ENCODE measurements around the gene CR2.
A peak's percentile ranks its signal among the peaks of the same experiment; 100 is the strongest.
"Not testable (repeated sequence)": the region's sequence is repeated elsewhere in the genome, so short reads cannot be mapped to it uniquely, and the experiment has no call there.

The CR2 gene

GRCh38 chr1:207454046-207454964, at the start of gene CR2:
CR2 (plus strand) TSS chr1:207454328; CDS start chr1:207454419, 91 bp downstream.
- H3K4me3 ChIP-seq (ENCODE audit: low read depth, low read length): peak within 1 kb of the TSS; percentile 59

- no peak overlapping the region for H3K4me3 ChIP-seq (ENCODE audit: low read depth, low read length)
Observed at GRCh38 chr1:207404849-207405525, 49.1 kb upstream of the CR2 start.

GRCh38 chr1:207405814-207406213, 48.3 kb upstream of the CR2 start:
- H3K4me3 ChIP-seq (ENCODE audit: low read depth, low read length): no peak overlapping the region

- no peak overlapping the region for H3K4me3 ChIP-seq (ENCODE audit: low read depth, low read length)
Observed at GRCh38 chr1:207407655-207408260, 46.4 kb upstream of the CR2 start.

DNA sequence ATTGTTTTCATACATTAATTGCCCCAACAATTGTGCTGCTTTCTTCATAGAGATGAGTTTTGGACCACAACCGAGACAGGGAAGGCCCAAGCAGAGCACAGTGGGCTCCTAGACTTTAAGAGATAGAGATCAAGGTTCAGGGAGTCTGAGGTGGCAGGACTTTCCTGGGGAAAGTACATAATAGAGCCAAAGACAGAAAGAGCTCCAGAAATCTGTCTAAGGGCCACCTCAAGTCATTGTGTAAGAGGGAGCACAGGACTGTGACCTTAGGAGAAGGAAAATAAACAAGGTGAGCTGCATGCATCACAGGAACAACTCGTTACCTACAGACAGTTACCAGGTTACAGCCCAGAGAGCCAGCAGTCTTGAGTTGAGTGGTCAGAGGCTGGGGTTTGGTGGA, 41.3 kb upstream of the CR2 start:
- no peak overlapping the region for H3K4me3 ChIP-seq (ENCODE audit: low read depth, low read length)

DNA sequence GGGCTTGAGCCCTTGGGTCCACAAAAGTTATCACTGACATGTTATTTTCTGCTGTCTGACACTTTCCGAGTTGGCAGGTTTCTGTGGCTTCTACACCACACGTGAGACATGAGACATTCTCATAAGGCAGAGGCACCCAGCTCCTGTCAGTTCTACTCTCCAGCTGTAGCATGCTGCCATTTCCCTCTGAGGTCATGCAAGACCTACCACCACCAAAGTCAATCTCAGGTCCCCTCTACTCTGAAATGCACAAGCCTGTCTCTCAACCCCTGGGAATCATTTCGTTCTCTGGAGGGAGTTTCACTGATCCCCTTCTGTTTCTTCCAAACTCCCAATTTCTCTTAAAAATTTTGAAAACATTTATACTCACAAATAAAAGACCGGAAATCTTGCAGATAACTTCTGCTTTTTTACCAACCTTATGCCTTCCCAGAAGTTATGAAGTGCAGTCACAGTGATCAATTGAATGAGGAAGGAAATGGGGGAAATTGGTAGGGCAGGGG, 39.5 kb upstream of the CR2 start:
- H3K4me3 ChIP-seq (ENCODE audit: low read depth, low read length): no peak overlapping the region

DNA sequence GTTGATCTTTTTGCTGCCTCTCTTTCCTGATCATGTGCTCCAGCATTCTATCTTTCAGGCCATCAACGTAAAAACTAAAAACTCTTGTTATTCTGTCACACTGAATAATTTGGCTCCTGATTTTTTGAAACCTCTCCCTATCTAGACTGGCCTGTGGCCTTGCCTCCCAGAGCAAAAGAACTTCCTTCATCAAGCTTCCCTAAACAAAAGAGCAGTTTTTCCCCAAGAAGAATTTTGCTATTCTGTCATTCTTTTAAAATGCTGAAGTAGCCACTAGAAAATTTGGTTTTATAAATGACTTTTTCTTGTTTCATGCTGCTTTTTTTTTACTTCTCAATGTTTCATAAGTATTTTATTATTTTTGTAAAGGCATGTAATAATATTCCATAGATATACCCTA, 37.1 kb upstream of the CR2 start:
- H3K4me3 ChIP-seq (ENCODE audit: low read depth, low read length): no peak overlapping the region

GRCh38 chr1:207418351-207418750, 35.8 kb upstream of the CR2 start:
- no peak overlapping the region for H3K4me3 ChIP-seq (ENCODE audit: low read depth, low read length)

DNA sequence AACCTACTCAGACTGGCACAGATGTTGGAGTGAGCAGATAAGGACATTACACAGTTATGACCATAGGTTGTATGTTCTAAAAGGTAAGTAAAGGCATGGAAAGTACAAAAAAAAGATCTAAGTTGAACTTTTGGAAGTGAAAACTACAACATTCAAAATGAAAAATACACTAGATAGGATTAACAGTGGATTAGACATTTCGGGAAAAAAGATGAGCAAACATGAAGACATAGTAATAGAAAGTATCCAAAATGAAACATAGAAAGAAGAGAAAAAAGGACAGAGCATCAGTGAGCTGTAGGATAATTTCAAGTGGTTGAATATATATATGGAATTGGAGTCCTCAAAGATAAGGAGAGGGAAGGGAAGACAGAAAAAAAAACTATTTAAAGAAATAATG, 34.0 kb upstream of the CR2 start:
- H3K4me3 ChIP-seq (ENCODE audit: low read depth, low read length): no peak overlapping the region

DNA sequence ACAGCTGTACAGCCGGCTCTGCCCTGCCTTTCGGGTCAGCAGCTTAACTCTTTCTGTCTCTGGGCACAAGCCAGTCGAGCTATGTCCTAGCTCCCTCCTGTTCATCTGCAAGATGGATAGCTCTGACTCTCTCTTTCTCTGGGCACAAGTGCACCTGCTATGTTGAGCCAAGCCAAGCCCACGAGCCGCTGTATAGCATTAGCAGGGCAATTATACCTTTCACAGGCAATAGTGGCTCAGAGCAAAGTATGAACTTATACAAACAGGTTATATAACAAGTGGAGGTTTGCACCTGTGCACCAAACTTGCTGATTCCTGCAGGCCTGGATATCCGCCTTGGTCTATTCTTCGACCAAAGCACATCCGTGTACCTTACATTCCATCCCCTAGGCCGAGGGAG, 33.0 kb upstream of the CR2 start:
- no peak overlapping the region for H3K4me3 ChIP-seq (ENCODE audit: low read depth, low read length)

- no peak overlapping the region for H3K4me3 ChIP-seq (ENCODE audit: low read depth, low read length)
Observed at GRCh38 chr1:207423560-207424292, 30.4 kb upstream of the CR2 start.

DNA sequence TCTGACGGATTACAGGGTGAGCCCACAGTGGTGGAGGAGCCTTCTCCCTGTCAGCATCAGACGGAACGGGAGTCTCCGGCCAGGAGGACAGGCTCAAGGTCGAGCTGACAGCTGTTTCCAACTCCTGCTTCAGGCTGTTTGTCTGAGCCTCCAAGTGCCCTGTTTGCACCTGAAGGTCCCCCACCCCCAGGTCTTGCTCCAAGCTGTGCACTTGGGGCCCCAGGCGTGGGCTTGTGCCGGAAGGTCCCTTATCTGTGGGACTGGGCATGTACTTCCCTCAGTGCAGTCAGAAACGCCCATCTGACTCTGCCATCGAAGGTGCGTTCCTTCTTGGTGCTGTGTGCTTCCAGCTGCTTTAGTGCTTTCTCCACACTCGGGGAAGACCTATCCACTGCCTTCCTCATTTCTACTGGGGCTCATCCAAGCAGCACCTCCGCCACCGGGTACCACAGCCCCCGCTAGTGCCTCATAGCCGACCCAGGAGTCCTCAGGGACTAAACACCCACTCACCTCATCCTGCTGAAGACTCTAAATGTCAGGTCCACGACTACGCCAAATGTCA, 29.5 kb upstream of the CR2 start:
- no peak overlapping the region for H3K4me3 ChIP-seq (ENCODE audit: low read depth, low read length)

DNA sequence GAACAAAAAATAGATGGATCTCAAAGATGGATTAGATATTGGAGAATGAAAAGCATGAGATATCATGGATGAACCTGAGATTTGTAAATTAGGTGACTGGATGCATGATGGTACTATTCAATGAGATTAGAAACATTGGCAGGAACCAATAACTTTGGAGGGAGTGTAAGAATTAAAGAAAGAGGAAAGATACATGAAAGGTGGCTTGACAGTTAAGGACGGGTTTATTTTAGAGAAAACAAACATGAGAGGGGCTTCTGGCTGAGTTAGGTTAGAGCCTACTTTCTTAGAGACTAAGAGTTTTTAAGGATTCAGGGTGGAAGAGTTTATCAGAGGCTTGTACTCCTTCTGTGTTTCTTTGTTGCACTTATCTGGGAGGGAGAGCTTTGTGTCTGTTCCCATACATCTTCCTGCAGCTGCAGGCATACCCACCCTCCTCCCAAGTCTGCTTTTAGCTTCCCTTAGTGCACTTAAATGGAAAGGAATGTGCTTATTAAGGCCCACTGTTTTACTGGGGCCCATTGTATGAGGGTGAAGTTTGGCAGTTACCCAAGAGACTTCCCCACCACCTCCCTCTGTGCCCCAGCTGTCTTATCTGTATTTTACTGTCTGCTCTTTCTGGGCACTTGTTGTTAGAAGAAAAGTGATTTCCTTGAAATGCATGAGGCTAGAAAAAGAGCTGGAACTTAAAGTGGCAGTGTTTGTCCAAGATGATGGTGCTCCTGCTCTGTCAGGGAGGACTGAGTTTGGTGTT, 26.1 kb upstream of the CR2 start:
- H3K4me3 ChIP-seq (ENCODE audit: low read depth, low read length): no peak overlapping the region

GRCh38 chr1:207428783-207429182, 25.3 kb upstream of the CR2 start:
- no peak overlapping the region for H3K4me3 ChIP-seq (ENCODE audit: low read depth, low read length)

DNA sequence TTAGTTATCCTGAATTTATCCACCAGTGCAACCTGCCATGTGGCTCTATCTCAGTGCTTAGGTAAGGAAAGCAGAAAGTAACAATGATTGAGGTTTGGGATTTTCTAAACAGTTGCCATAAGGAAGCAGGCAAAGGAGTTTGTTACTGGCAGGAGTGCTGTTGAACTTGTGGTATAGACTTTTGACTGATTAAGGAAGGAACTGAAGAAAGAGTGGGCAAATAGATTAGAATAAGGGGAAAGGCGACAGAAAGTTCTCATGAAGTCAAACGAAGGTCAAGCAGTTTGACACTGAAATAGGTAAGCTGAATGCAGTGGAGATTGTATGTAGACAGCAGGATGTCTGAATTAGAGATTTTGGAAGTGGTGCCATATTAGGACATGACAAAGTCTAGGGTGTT, 24.2 kb upstream of the CR2 start:
- no peak overlapping the region for H3K4me3 ChIP-seq (ENCODE audit: low read depth, low read length)

GRCh38 chr1:207430602-207431001, 23.5 kb upstream of the CR2 start:
- no peak overlapping the region for H3K4me3 ChIP-seq (ENCODE audit: low read depth, low read length)

GRCh38 chr1:207431508-207431907, 22.6 kb upstream of the CR2 start:
- no peak overlapping the region for H3K4me3 ChIP-seq (ENCODE audit: low read depth, low read length)

DNA sequence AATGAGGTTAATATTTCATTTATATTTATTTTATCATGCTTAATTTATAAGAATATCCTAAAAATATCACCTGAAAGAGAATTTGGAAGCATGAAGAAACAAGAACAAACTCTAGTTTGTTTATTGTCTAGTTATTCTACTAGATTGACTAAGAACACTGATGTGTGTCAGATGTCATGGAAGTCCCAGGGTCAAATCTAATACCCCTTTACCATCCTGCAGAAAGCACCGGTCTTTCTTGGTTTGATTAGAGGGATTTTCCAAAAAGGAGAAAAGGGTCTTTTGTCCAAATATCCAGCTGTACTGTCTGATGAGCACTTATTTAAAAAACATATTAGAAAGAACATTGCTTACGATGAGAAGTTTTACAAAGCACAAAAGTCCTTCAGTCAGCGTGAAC, 20.7 kb upstream of the CR2 start:
- no peak overlapping the region for H3K4me3 ChIP-seq (ENCODE audit: low read depth, low read length)

DNA sequence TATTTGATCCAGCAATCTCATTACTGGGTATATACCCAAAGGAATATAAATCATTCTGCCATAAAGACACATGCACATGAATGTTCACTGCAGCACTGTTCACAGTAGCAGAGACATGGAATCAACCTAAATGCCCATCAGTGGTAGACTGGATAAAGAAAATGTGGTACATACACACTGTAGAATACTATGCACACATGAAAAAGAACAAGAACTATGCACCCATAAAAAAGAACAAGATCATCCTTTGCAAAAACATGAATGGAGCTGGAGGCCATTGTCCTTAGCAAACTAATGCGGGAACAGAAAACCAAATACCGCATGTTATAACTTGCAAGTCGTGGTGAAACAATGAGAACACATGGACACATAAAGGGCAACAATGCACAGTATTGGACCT, 17.4 kb upstream of the CR2 start:
- H3K4me3 ChIP-seq (ENCODE audit: low read depth, low read length): not testable (repeated sequence)

- H3K4me3 ChIP-seq (ENCODE audit: low read depth, low read length): no peak overlapping the region
Observed at GRCh38 chr1:207440626-207441025, 13.5 kb upstream of the CR2 start.
